Effector memory CD8-positive, alpha-beta T cell (primary cell): ENCODE measurements around the gene SKIC3.

Experiments
- ATAC-seq: fragments of 150-1000 bp; cut with Tn5 transposase; replicated peaks from 2 replicates; pipeline ENCODE4 v1.10.0; 2021; ENCODE audit warnings: mild to moderate bottlenecking, moderate library complexity
- DNase-seq, 3 experiments: peaks; one replicate each; pipeline ENCODE4 v3.0.0; 2021
- H3K27ac Mint-ChIP-seq, 2 donors: one replicate each; pipeline ENCODE4 v1.8.0; 2022; ENCODE audit warnings: mild to moderate bottlenecking in 2 of 2, mixed read lengths in 2 of 2, moderate library complexity in 2 of 2
- H3K27me3 Mint-ChIP-seq, 2 donors: one replicate each; pipeline ENCODE4 v1.8.0; 2022; ENCODE audit warnings: mixed read lengths in 2 of 2
- H3K36me3 Mint-ChIP-seq: one replicate; pipeline ENCODE4 v1.8.0; 2022; ENCODE audit warnings: mild to moderate bottlenecking, moderate library complexity, mixed read lengths; ENCODE audit not compliant: insufficient read depth
- H3K4me1 Mint-ChIP-seq, 2 donors: one replicate each; pipeline ENCODE4 v1.8.0; 2022; ENCODE audit warnings: low read depth in 2 of 2, mixed read lengths in 2 of 2
- H3K4me3 Mint-ChIP-seq, 2 donors: one replicate each; pipeline ENCODE4 v1.8.0; 2022; ENCODE audit warnings: mild to moderate bottlenecking in 2 of 2, mixed read lengths in 2 of 2, moderate library complexity in 2 of 2
- H3K9me3 Mint-ChIP-seq, 2 donors: one replicate each; pipeline ENCODE4 v1.8.0; 2022; ENCODE audit warnings: mixed read lengths in 2 of 2
- total RNA-seq, 9 experiments: gene quantifications; one replicate each; lab custom pipeline; 2026; lab: John Stamatoyannopoulos, UW

The SKIC3 gene
- 147 to 231 (median 169) reads per million in 9 experiments for total RNA-seq

- Mint-ChIP-seq H3K9me3 (no peaks in the 10 kb centered on the region), H3K27me3 (no peaks in the 10 kb centered on the region), H3K27ac (peak within 1 kb of the TSS; percentile 90 to 94), H3K36me3 (peaks cover 32% of the 10 kb centered on the region), H3K4me1 (peaks cover 32% of the 10 kb centered on the region in 2 donors), H3K4me3 (peak within 1 kb of the TSS; percentile 96)
- DNase-seq (peak; percentile 86 to 90 (median 87)), ATAC-seq (peak; percentile 83)
Measured at GRCh38 chr5:95554647-95555548, at the start of gene SKIC3, which contains the start of gene ARSK. TSS of gene SKIC3 (minus strand) at chr5:95554977. CDS start at chr5:95547150, 7,827 bp downstream. TSS of gene ARSK (plus strand) at chr5:95555101. CDS start at chr5:95555279, 178 bp downstream.

- H3K9me3 Mint-ChIP-seq = no peaks in the 10 kb centered on the region
- peaks cover 4% of the 10 kb centered on the region for H3K36me3 Mint-ChIP-seq
- DNase-seq (no peak), ATAC-seq (no peak)
- no peak overlapping the region for H3K27ac Mint-ChIP-seq
- H3K4me1 Mint-ChIP-seq = no peaks in the 10 kb centered on the region
- H3K27me3 Mint-ChIP-seq = no peaks in the 10 kb centered on the region
- no peak overlapping the region for H3K4me3 Mint-ChIP-seq
Measured at GRCh38 chr5:95600557-95600956, 45.8 kb upstream of the SKIC3 start.

GRCh38 chr5:95599252-95599651 lies 44.5 kb upstream of the SKIC3 start:
- DNase-seq (no peak), ATAC-seq (no peak)
- H3K27ac Mint-ChIP-seq = no peak overlapping the region
- H3K27me3 Mint-ChIP-seq = no peaks in the 10 kb centered on the region
- no peak overlapping the region for H3K4me3 Mint-ChIP-seq
- H3K4me1 Mint-ChIP-seq = no peaks in the 10 kb centered on the region
- H3K36me3 Mint-ChIP-seq = peaks cover 2% of the 10 kb centered on the region
- no peaks in the 10 kb centered on the region for H3K9me3 Mint-ChIP-seq

- peaks cover 4 to 7% of the 10 kb centered on the region in 2 donors for H3K4me1 Mint-ChIP-seq
- no peaks in the 10 kb centered on the region for H3K9me3 Mint-ChIP-seq
- H3K27me3 Mint-ChIP-seq = no peaks in the 10 kb centered on the region
- H3K4me3 Mint-ChIP-seq = no peak overlapping the region
- DNase-seq = no peak
- H3K36me3 Mint-ChIP-seq = no peaks in the 10 kb centered on the region
- H3K27ac Mint-ChIP-seq = no peak overlapping the region
- no peak for ATAC-seq
Measured at GRCh38 chr5:95595289-95595931, 40.6 kb upstream of the SKIC3 start.

- H3K36me3 Mint-ChIP-seq = no peaks in the 10 kb centered on the region
- H3K27me3 Mint-ChIP-seq = no peaks in the 10 kb centered on the region
- ATAC-seq (no peak), DNase-seq (no peak)
- H3K4me3 Mint-ChIP-seq = no peak overlapping the region
- H3K27ac Mint-ChIP-seq = peak overlapping the region in 1 of 2 donors; percentile 29
- peaks cover 7 to 8% of the 10 kb centered on the region in 2 donors for H3K4me1 Mint-ChIP-seq
- H3K9me3 Mint-ChIP-seq = no peaks in the 10 kb centered on the region
Measured at GRCh38 chr5:95591490-95591901, 36.7 kb upstream of the SKIC3 start.

GRCh38 chr5:95590880-95591279 lies 36.1 kb upstream of the SKIC3 start:
- Mint-ChIP-seq H3K9me3 (no peaks in the 10 kb centered on the region), H3K27me3 (no peaks in the 10 kb centered on the region), H3K4me1 (peaks cover 7 to 8% of the 10 kb centered on the region in 2 donors), H3K27ac (peak overlapping the region in 1 of 2 donors; percentile 14), H3K36me3 (no peaks in the 10 kb centered on the region), H3K4me3 (no peak overlapping the region)
- no peak for ATAC-seq
- DNase-seq = no peak

- Mint-ChIP-seq H3K27ac (no peak overlapping the region), H3K4me1 (no peaks in the 10 kb centered on the region), H3K4me3 (no peak overlapping the region), H3K27me3 (no peaks in the 10 kb centered on the region), H3K36me3 (peaks cover 4% of the 10 kb centered on the region), H3K9me3 (peaks cover 0 to 1% of the 10 kb centered on the region in 2 donors)
- ATAC-seq (no peak), DNase-seq (no peak)
Measured at GRCh38 chr5:95583992-95584391, 29.2 kb upstream of the SKIC3 start.

GRCh38 chr5:95581576-95581975 lies 26.8 kb upstream of the SKIC3 start:
- peaks cover 0 to 1% of the 10 kb centered on the region in 2 donors for H3K9me3 Mint-ChIP-seq
- H3K27ac Mint-ChIP-seq = no peak overlapping the region
- H3K27me3 Mint-ChIP-seq = no peaks in the 10 kb centered on the region
- no peak for DNase-seq
- peaks cover 4% of the 10 kb centered on the region for H3K36me3 Mint-ChIP-seq
- no peak overlapping the region for H3K4me3 Mint-ChIP-seq
- H3K4me1 Mint-ChIP-seq = no peaks in the 10 kb centered on the region
- ATAC-seq = no peak

- H3K4me3 Mint-ChIP-seq = no peak overlapping the region
- ATAC-seq = no peak
- peaks cover 0 to 3% of the 10 kb centered on the region in 2 donors for H3K4me1 Mint-ChIP-seq
- no peak for DNase-seq
- no peak overlapping the region for H3K27ac Mint-ChIP-seq
- H3K27me3 Mint-ChIP-seq = no peaks in the 10 kb centered on the region
- H3K9me3 Mint-ChIP-seq = no peaks in the 10 kb centered on the region
- peaks cover 12% of the 10 kb centered on the region for H3K36me3 Mint-ChIP-seq
Measured at GRCh38 chr5:95572016-95572415, 17.2 kb upstream of the SKIC3 start.

DNA sequence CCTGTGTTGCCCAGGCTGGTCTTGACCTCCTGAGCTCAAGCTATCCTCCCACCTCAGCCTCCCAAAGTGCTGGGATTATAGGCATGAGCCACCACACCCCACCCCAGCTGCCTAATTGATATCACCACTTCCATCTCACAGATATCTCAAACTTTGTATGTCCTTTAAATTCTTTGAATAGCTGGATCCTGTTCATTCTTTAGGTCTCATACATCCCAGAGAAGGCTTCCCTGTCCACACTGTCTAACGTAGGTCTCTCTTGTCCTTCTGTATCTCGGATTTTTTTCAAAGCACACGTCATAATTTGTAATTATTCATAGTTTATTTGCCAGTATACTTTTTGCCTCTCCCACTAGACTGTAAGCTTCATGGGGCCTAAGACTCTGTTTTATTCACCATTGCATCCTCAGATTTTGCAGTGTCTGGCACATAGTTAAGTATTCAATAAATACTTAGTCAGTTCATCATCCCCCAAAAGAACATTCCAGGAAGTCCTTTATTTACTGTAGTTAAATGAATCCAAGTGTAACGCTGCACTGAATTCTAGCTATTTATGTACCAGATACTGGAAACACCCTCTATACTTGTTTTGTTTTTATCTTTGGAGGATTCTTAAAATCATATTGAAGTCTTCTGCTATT lies 10.6 kb upstream of the SKIC3 start:
- ATAC-seq (no peak), DNase-seq (no peak)
- Mint-ChIP-seq H3K27me3 (no peaks in the 10 kb centered on the region), H3K4me3 (no peak overlapping the region), H3K9me3 (no peaks in the 10 kb centered on the region), H3K4me1 (peaks cover 6 to 11% of the 10 kb centered on the region in 2 donors), H3K36me3 (peaks cover 10% of the 10 kb centered on the region), H3K27ac (peak overlapping the region in 1 of 2 donors; percentile 59)

DNA sequence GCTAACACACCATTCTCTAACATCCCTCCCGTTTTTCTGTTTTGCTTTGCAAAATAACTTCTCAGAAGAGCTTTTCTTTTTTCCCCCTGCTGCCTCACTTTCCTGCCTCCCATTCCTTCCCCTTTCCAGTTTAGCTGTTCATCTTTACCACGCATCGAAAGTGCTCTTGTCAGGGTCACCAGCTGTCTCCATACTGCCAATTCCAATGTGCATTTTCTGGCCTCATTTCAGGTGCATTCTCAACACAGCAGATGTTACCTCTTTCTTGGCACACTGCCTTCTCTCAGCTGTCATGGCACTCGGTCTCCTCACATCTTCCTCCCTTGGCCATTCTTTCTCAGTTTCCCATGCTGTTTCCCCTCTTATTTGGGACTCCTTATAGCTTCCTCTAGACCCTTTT lies 9.7 kb upstream of the SKIC3 start:
- peaks cover 10% of the 10 kb centered on the region for H3K36me3 Mint-ChIP-seq
- H3K9me3 Mint-ChIP-seq = no peaks in the 10 kb centered on the region
- DNase-seq (no peak), ATAC-seq (no peak)
- peak overlapping the region in 1 of 2 donors; percentile 5 for H3K27ac Mint-ChIP-seq
- H3K4me3 Mint-ChIP-seq = no peak overlapping the region
- H3K27me3 Mint-ChIP-seq = no peaks in the 10 kb centered on the region
- peaks cover 6 to 11% of the 10 kb centered on the region in 2 donors for H3K4me1 Mint-ChIP-seq

DNA sequence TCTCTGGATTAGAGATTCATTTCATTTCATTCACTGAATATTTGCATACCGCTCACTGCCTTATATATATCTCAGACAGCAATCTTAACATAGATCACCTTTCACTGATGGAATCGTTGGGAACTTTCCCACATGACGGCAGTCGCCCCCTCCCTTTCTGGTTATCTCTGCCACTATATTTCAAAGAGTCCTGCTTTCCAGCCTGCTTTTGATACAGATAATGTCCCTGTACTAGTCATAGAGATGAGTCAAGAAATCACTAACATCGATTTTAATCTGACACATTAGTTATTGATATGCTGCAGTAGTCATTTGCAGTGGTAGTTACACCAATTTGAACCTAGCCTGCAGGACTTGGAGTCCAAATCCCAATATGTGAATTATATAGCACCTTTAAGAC lies 8.6 kb upstream of the SKIC3 start:
- H3K4me1 Mint-ChIP-seq = peaks cover 6 to 11% of the 10 kb centered on the region in 2 donors
- H3K9me3 Mint-ChIP-seq = no peaks in the 10 kb centered on the region
- no peak overlapping the region for H3K27ac Mint-ChIP-seq
- no peak overlapping the region for H3K4me3 Mint-ChIP-seq
- ATAC-seq = no peak
- DNase-seq = no peak
- no peaks in the 10 kb centered on the region for H3K27me3 Mint-ChIP-seq
- peaks cover 14% of the 10 kb centered on the region for H3K36me3 Mint-ChIP-seq

DNA sequence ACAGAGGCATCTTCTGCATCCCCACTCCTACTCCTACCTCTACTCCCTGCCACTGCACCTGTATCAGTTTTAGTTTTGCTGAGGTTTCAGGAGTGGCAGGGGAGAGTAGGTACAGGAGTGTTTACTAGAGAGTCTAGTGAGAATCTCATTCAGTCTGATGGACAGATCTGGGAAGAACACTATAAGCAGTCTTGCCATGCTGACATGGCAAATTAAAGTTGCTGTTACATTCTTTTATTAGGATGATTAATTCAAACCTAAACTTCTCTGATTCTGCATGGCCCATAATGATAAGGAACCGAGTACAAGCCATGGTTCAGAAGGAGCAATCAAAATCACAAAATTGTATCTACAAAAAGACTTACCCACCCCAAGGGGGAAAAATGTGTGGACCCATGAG lies 7.5 kb upstream of the SKIC3 start:
- ATAC-seq (no peak), DNase-seq (no peak)
- Mint-ChIP-seq H3K36me3 (peaks cover 10% of the 10 kb centered on the region), H3K4me3 (no peak overlapping the region), H3K27ac (no peak overlapping the region), H3K9me3 (no peaks in the 10 kb centered on the region), H3K27me3 (no peaks in the 10 kb centered on the region), H3K4me1 (peaks cover 6 to 16% of the 10 kb centered on the region in 2 donors)
